HT-29 (cell line): ENCODE measurements around the gene COL12A1. TPM values are rescaled to one million over a fixed set of nuclear protein-coding genes. Genes with fewer than 3 reads are reported as not detected.

Source experiments
- DNase-seq: peaks from one replicate; pipeline ENCODE4 v3.0.0-alpha.2; 2015; ENCODE audit warnings: low spot score
- total RNA-seq: library from RNA; depleted of rRNA; stranded (reverse); fragments of >200 nt; shearing (Covaris generic); gene quantifications from 2 replicates; pipeline ENCODE4 v1.2.3, GENCODE V29; 2014; rRNA removed

COL12A1 gene
- total RNA-seq: 0.05 TPM in 1 of 2 replicates, not detected in the other

DNA sequence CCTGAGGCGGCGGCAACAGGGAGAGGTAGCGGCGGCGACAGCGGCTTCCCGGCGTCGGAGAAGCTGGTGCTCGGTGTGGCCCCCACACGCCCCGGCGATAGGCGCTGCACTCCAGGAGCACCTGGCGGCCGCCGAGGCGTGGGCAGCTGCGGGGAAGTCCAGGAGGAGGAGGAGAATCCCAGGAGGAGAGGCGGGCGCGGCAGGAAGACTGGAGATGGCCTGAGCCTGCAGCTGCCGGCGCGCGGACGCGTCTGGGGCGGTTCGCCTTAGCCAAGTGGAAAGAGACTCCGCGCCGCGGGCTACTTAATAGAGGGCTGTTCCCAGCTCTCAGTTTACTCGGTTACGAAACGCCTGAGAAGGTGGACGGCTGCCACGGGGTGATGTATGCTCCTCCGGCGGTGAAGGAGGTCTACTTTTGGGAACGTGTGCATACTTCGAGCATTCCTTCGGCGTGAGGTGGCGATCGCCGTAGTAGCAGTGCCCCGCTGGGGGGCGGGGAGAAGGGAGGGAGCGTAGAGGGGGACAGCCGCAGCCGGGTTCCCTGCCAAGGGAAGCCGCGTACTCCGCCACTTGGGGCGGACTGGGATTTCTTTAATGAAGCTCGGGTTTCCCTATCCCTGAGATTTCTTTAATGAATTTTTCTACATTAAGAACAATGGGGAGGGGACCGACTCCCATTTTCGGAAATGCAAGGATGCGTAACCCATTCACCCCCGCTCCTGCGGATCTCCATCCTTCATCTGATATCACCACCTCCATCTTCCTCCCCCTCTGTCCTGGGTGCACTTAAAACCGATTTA is at the start of gene COL12A1:
TSS of gene COL12A1 (minus strand) at position 278 of the 800 bp plus-strand sequence. CDS start 3,261 bp downstream, outside the sequence.
- no peak for DNase-seq

DNA sequence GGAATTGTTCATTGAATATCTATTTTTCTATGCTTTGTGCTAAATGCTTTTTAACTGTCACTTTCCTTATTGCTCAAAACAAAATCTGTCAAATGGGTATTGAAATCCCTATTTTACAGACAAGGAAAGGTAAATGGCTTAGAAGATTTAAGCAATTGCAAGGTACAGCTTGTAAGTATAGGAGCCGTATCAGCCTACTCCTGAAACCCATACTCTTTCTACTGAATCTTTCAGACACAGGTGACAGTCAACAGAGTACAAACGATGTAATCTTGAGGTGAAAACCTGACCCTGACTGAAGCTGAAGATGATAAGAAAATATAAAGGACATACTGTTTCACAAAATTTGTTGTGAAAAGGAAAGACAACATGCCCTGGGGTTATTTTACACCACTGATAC is 44.7 kb upstream of the COL12A1 start:
- DNase-seq: no peak

DNA sequence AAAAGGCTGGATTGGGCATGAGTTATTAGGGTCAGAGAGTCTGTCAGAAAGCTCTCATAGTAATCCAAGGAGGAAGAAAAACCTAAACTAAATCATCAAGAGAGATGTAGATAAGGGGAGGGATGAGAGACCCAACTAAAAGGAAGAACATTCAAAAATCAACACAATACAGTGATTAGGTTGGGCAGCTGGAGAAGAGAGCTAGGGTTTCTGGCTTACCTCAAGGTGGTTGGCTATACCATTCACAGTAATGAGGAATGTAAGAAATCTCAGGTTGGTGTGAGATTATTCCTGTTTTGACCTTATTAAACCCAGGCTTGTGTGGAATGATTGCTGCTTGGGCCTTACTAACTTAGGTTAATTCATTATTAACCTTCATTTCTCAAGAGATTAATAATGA is 44.0 kb upstream of the COL12A1 start:
- DNase-seq: no peak

DNA sequence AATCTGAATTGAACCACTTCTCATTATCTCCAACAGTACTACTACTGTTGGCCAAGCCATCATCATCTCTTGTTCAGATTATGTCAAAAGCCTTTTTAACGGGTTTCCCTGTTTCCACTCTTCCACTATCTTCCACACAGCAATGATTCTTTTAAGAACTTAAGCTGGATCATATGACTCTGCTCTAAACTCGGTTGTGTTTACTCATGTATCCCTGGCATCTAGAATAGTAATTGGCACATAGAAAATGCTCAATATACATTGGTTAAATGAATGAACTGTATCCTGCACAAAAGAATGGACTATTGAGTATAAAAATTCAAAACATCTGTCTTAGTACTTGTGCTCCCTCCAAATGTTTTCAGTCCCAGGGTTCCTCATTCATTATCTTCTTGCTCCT is 40.5 kb upstream of the COL12A1 start:
- DNase-seq: no peak

DNA sequence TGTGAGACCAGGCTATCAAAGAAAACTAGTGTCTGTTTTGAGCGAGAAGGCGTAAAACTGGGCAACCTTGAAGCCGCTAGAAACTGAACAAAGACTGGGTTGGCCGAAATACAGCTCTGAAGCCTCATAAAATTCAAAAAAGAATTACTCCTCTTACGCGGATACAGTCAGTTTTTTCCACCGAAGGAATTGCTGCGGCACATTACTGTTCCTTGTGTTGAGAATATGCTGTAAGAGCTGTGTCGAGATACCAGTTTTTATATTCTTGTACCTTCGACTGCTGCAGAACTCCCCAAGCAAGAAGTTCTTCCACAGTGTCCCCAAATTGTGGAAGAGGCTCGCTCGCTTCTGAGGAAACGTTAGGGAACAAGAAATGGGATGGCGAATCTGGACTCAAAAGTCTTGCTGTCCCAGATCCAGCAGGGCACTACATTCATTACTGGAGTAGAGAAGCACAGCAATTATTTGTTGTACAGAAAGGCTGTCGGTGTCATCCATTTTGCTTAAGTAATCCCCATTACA is 38.3 kb upstream of the COL12A1 start:
- DNase-seq: no peak

DNA sequence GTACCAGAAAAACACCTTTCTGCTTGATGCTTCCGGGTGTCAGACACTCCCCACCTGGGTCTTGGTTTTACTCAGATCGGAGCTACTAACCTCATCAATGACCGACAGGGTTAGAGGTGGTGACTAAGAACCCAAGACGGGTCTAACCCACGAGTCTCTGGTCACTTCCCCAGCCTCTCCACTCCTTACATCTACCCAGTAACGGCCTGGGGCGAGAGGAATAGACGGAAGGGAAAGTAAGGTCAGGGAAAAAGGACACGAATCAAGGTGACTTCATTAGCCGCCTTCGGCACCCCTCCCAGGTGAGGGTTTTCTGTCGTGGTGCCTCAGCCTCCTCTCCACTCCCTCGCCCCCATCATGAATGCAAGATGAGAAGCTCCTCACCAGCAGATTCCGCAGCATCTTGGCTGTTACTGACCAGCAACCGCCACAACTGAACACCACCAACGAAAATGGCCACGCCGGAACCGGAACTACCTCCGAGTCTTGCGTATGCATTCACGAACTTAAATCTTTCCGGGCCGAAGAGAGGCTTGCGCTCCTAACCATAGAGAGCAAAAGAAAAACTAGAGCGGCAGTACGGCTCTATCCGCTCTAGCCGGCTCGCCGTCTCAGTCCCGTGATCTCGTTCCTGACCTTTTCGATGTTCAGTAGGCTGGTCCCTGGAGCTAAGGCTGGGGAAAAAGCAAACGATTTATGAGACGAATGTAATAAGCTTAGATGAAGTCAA is 37.6 kb upstream of the COL12A1 start, which contains the start of gene COX7A2:
TSS of gene COX7A2 (minus strand) at position 469 of the 730 bp plus-strand sequence. CDS start at position 402, 67 bp downstream.
- DNase-seq: peak; percentile 95

DNA sequence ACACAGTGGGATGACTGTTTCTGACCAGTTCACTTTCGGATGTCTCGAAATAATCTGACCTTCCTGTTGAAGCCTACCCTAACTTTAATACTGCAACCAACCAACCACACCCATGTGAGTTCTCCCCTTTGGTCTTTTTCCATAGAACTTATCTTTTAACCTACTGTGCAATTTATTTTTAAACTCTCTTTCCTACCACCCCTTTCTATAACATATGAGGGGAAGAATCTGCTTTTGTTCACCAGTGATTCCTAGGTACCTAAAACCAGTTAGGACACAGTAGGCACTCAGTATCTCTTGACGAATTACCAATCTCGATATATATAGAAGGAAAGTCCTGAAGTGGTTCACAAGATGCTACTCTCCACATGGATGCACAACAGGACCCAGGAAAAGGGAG is 30.8 kb upstream of the COL12A1 start:
- no peak for DNase-seq

DNA sequence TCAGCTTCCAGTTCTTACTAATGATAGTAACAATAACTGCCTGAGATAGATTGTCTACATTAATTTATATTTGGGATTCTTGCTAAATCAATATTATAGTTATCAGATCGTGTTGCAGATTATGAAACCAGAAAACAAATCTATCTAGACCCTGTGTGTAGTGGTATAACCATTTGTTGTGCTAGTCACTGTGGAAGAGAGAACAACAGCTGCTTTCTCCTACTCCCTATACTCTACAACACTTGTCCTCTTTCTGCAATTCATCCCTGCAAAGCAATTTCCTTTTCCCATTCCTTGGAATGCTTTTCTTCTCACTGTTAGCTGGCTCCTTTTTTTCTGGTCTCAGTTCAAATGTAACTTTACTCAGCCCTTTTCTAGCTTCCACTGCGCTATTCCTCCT is 29.4 kb upstream of the COL12A1 start:
- DNase-seq: no peak

DNA sequence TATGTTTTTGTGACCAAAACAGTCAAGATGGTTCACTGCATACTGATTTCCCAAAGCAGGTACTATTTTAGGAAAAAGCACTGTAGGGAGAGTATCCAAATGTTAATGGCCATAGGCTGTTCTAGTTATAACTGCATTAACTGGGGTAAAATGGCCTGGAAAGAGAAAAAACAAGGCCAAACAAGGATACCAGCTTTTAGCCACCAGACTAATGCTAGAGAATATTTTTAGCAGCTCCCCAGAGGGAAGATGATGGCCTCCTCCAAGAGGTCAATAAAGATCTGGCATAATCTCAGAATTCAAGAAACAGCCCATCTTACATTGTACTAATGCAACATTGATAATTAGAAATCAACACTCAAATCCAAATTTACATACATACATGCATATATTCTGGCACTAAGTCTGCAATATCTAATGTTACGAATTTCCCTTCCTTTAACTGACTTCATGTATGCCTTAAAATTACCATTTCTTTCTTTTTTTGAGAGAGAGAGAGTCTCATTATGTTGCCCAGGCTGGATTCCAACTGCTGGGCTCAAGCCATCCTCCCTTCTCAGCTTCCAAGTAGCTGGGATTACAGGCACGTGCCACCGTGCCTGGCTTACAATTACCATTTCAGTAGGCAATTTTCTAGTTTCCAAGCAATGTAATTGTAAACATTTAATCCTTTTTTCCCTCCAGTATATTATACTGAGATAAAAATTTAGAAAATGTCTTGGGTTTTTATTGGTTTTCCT is 28.4 kb upstream of the COL12A1 start:
- no peak for DNase-seq

DNA sequence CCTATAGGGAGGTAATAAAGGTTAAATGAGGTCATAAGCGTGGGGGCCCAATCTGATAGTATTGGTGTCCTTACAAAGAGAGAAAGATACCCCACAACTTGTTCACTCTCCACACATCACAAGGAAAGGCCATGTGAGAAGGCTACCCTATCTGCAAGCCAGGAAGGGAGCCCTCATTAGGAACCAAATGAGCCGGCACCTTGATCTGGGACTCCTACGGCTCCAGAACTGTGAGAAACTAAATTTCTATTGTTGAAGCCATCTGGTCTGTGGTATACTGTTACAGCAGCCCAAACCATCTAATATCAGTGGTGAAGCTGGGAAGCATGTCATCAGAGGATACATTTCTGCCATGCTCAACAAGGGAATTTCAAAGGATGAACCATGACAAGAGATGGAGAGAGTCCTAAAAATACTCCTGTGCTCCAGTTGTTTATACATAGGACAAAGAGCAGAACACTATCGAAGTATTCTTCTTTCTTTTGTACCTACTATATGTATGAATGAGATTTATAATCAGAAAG is 27.3 kb upstream of the COL12A1 start:
- no peak for DNase-seq

DNA sequence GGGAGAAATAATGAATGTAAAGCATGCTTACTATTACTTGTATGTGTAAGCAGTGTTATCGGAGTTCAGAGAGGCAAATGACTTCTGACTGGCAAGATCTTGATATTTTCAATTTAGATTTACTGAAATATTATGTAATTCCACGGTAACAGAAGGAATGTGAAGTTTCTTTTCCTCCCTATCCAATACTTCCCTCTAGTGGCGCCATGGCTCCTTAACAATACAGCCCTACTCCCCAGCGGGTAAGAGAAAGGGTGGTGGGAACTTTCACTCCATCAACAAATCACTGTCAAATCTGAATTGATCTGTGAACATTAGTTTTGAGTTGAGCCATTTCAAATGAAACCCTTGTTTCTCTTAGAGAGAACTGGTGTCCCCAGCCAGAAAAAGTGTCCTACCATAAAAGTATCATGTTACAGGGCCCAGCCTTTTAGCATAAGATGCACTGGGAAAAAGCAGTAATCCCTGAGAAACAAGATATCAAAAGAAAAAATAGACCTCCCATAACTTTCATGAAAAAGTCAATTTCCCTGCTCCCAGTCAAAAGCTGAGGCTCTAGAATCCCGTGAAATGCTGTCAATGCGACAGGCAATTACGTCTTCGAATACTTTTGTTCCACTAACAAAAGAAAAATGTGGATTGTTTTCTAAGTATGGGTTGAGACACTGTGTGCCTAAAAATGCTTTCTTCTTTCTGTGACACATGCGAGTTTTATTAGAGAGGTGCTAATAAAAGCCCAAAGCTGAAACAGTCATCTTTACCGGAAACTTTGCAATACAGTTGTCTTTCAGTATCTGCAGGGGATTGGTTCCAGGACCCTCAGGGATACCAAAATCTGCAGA is 24.9 kb upstream of the COL12A1 start:
- peak; percentile 71 for DNase-seq

DNA sequence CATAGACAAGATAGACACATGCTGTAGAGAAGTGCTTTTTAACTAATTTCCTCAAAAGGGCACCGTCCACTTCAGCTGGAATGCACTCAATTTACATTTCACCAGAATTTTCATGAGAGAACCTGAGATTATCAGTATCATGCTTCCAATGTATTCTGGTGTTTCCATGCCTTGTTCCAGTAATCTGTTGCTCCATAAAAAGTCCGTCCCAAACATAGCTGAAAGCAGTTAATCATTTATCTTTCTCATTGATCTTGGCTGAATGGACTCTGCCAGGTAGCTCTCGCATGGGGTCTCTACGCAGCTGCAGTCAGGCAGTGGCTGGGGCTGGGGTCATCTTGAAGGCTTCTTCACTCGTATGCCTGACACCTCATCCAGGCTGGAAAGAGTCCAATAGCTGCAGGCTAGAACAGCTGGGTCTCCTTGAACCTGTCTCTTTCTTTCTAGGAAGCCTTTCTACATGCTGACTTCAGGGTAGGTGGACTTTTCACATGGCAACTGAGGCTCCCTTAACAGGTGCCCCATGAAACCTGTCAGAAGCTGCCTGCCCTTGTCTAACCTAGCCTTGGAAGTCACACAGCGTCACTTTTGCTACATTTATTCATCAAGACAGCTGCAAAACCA is 18.6 kb upstream of the COL12A1 start:
- no peak for DNase-seq

DNA sequence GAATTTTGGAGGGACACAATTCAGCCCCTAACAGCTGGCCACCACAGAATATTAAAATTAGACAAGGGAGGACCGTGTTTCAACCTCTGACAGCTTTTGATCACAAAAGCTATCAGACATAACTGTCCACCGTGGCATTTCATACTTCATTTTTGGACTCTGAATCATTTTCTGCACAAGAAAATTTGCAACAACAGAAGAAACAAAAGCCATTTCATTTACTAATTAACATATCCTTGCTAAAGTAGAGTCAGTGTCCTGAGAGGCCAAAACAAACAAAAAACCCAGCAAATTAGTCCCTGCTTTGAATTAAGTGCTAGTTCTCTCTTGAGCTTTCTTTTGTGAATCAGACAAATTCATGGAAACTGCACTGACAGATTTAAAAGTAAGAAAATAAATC is 17.6 kb upstream of the COL12A1 start:
- no peak for DNase-seq

DNA sequence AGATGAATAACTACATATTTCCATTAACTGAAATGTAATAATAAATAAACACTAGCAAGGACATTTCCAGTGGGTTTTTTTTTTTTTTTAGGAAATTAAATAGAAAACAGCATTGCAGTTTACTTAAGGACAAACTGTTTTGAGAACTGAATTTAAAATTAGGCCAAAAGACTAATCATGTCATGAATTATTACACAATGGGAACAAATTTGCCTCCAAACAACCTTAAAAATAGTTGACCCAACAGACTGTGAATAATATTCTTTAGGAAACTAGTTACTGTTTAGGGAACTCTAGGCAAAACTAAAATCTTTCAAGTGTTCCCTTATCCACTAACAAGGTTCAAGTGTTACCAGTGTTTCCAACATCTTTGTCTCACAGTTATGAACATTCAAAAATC is 16.4 kb upstream of the COL12A1 start:
- no peak for DNase-seq

DNA sequence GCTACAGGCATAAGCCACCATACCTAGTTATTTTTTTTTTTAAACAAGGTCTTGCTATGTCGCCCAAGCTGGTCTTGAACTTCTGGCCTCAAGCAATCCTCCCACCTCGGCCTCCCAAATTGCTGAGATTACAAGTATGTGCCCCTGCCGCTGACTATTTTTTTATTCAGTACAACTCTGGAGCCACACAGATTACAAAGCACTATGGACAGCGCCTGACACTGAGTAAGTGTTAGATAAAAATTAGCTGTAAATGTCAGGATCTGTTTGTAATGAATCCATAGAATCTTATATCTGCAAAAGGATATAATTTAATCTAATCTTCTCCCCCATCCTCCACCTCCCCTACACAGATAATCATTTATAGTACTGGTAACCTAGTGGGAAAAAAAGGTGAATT is 15.3 kb upstream of the COL12A1 start:
- DNase-seq: no peak

DNA sequence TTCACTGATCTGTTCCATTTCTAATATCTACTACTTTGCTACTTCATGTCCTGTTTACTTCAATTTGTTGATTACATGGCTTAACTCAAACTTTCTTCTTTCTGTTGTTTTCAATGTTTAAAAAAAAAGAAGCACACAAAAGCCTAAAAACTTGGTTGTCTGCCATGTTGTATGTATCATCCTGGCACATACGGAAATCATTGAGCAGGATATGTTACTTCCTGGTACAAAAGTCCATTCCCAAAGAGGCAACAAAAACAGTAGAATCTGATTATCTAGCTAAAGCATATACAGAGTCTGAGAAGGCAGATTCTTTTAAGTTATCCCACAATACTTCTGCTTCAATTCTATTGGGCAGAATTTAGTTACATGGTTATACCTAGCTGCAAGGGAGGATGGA is 14.5 kb upstream of the COL12A1 start:
- peak; percentile 2 for DNase-seq

DNA sequence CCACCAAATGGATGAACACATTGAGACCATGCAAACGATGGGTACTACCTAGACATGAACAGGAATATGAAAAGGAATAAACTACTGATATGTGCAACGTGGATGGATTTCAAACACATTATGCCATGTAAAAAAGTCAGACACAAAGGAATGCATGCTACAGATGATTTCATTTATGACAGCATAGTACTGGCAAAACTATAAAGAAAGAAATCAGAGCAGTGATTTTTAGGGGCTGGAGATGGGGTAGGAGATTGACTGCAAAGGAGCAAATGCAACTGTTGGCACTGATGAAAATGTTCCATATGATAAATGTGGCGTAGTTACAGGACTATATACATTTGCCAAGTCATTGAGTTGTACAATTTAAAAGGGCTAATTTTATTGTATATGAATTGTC is 13.4 kb upstream of the COL12A1 start:
- no peak for DNase-seq

DNA sequence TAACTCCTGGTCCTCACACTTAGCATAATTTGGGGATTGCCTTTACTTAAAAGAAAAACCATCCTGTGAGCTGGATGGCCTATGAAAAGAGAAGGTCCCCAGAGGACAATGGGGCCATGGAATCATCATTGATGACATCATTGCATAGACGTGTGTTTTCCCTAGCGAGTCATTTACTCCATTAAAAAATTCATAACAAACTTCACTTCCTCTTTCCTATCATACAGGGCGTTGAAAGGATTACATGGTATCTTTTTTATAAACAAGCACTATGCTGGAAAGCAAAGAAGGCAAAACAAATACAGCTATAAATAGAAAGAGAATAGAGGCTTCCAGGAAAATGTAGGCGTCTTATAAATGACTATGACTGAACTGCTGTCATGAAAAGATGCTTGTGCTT is 11.3 kb upstream of the COL12A1 start:
- DNase-seq: no peak

DNA sequence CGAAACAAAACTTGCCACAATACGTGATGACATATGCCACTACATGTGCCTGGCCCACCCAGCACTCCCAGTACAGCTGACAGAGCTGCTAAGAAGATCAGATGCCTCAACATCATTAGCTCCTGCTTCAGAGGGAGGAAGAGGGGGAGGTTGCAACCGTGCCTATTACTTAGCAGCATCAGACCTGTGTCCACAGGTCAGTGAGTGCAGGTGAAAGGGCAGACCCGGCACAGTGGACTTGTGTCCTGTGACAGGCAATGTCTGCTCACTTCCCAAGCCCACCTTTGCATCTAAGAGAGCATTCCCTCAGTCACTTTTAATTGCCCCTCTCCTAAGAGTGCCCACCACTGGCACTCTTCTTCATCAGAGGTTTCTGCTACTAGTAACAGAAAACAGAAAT is 9.4 kb upstream of the COL12A1 start:
- DNase-seq: no peak

DNA sequence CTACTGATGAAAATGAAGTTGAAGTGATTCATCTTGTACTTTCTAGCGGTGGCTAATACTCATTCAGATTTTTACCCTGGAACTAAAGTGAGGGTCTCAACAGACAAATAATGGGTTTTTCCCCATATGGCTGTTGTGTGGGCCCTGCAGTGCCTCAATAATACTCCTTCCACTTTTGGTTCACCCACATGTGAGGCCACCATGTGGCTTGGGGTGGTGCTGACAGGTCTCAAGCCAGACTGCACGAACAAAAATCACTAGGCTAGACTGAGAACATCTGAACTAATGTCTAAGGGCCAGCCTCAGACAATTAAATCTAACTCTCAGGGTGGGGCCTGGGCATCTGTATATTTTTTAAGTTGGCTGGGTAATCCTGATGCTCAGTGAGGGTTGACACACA is 7.9 kb upstream of the COL12A1 start:
- no peak for DNase-seq
